HCT116 (cell line): ENCODE results near the gene DEGS1. TPM values are rescaled to one million over a fixed set of nuclear protein-coding genes. Genes with fewer than 3 reads are reported as not detected.

Experiments used
- ATAC-seq: fragments of 200-7000 bp; cut with Tn5 transposase; 2 replicates; pipeline ENCODE4 v1.9.1; 2020; ENCODE audit warnings: mild to moderate bottlenecking, moderate library complexity
- BruUV-seq: library from RNA; stranded (reverse); fragments of 400-500 nt; replicated peaks from 2 replicates; lab custom pipeline; 2021; lab: Mats Ljungman, UMichigan
- CTCF ChIA-PET: fragments of 300-600 bp; sonication (Branson Sonifier 250); formaldehyde crosslinking; loops from one replicate; lab custom pipeline; 2021; ENCODE audit warnings: antibody characterized with exemption; lab: Charles Lee
- POLR2A ChIA-PET: fragments of 300-600, 350-600 bp; sonication (Branson Sonifier 250); formaldehyde crosslinking; loops from one replicate; lab custom pipeline; 2021; ENCODE audit warnings: antibody characterized with exemption; lab: Charles Lee
- RAD21 ChIA-PET, 2 experiments: fragments of 300-600 bp; sonication (Branson Sonifier 250); formaldehyde crosslinking; loops; one replicate each; lab custom pipeline; 2023; ENCODE audit warnings: low total read pairs in 2 of 2; ENCODE audit not compliant: uncharacterized antibody in 2 of 2, unreplicated experiment in 2 of 2, low non-redundant PET in 1 of 2; lab: Charles Lee
- DNase-seq: peaks from one replicate; pipeline ENCODE4 v3.0.0-alpha.2; 2010; ENCODE audit warnings: low read depth, low spot score
- H2AFZ ChIP-seq: fragments of 200-600 bp; shearing (Covaris generic), sonication (generic); 2 replicates; pipeline ENCODE4 v1.6.1; 2017; ENCODE audit warnings: low read depth, mixed run types, mixed read lengths, antibody characterized with exemption, low read length; ENCODE audit not compliant: poor library complexity, severe bottlenecking
- H3K27ac ChIP-seq: 2 replicates; pipeline ENCODE4 v1.5.1; 2012; ENCODE audit warnings: low read depth, low read length
- H3K27me3 ChIP-seq: fragments of 200-600 bp; sonication (generic); 2 replicates; pipeline ENCODE4 v1.6.1; 2016; ENCODE audit warnings: mixed run types, low read length, mixed read lengths; ENCODE audit not compliant: insufficient read depth
- H3K36me3 ChIP-seq, 2 experiments: fragments of 200-500 bp in 1 of 2; fragments of 200-600 bp in 1 of 2; sonication (Bioruptor generic) in 1 of 2; sonication (generic) in 1 of 2; 2 replicates each; pipeline versions ENCODE4 v1.5.1 to v1.6.1; 2014 to 2016; ENCODE audit warnings: low read length in 2 of 2, inconsistent platforms in 1 of 2, mixed read lengths in 1 of 2, mixed run types in 1 of 2; ENCODE audit not compliant: insufficient read depth in 2 of 2, control insufficient read depth in 1 of 2
- H3K4me1 ChIP-seq, 2 experiments: fragments of 200-600 bp in 1 of 2; sonication (generic) in 1 of 2; 2 replicates each; pipeline versions ENCODE4 v1.5.1 to v1.6.1; 2012 to 2017; ENCODE audit warnings: low read length in 2 of 2, inconsistent platforms in 1 of 2, mild to moderate bottlenecking in 1 of 2, mixed read lengths in 1 of 2, mixed run types in 1 of 2, moderate library complexity in 1 of 2; ENCODE audit not compliant: insufficient read depth in 2 of 2, control insufficient read depth in 1 of 2
- H3K4me2 ChIP-seq: fragments of 200-600 bp; sonication (generic); 2 replicates; pipeline ENCODE4 v1.6.1; 2017; ENCODE audit warnings: mixed run types, low read length, mixed read lengths
- H3K4me3 ChIP-seq, 2 experiments: fragments of 200-600 bp in 1 of 2; sonication (generic) in 1 of 2; replicated peaks in 1 of 2; 2 replicates each; pipeline ENCODE4 v1.5.1; 2011 to 2016; ENCODE audit warnings: low read length in 2 of 2, control low read depth in 1 of 2, low read depth in 1 of 2, mild to moderate bottlenecking in 1 of 2, mixed read lengths in 1 of 2, mixed run types in 1 of 2
- H3K79me2 ChIP-seq: fragments of 200-600 bp; sonication (generic); 2 replicates; pipeline ENCODE4 v1.6.1; 2017; ENCODE audit warnings: mild to moderate bottlenecking, mixed run types, low read length, moderate library complexity, mixed read lengths; ENCODE audit not compliant: insufficient read depth
- H3K9ac ChIP-seq: fragments of 200-600 bp; sonication (generic); 2 replicates; pipeline ENCODE4 v1.6.1; 2016; ENCODE audit warnings: low read length, mixed read lengths
- H3K9me2 ChIP-seq: fragments of 200-600 bp; sonication (generic), shearing (Covaris generic); 2 replicates; pipeline ENCODE4 v1.6.1; 2017; ENCODE audit warnings: mixed run types, mild to moderate bottlenecking, moderate library complexity; ENCODE audit not compliant: insufficient read depth
- H3K9me3 ChIP-seq, 2 experiments: fragments of 200-500 bp in 1 of 2; fragments of 200-600 bp in 1 of 2; sonication (Bioruptor generic) in 1 of 2; sonication (generic) in 1 of 2; 2 replicates each; pipeline ENCODE4 v1.6.1; 2014 to 2017; ENCODE audit warnings: low read length in 2 of 2, mixed read lengths in 2 of 2, inconsistent platforms in 1 of 2, low read depth in 1 of 2, mild to moderate bottlenecking in 1 of 2, mixed run types in 1 of 2, moderate library complexity in 1 of 2; ENCODE audit not compliant: control insufficient read depth in 1 of 2, insufficient read depth in 1 of 2
- H4K20me1 ChIP-seq: fragments of 200-600 bp; sonication (generic), shearing (Covaris generic); 2 replicates; pipeline ENCODE4 v1.6.1; 2017; ENCODE audit warnings: mixed run types, mild to moderate bottlenecking, moderate library complexity; ENCODE audit not compliant: insufficient read depth
- CBX3 ChIP-seq: IDR thresholded peaks from 2 replicates; pipeline ENCODE4 v1.6.1; 2012; ENCODE audit warnings: low read depth
- EZH2 ChIP-seq: fragments of 200-600 bp; sonication (generic); IDR thresholded peaks from 2 replicates; pipeline ENCODE4 v1.6.1; 2017; ENCODE audit warnings: antibody characterized with exemption, mixed run types
- EZH2phosphoT487 ChIP-seq: fragments of 200-600 bp; IDR thresholded peaks from 2 replicates; pipeline ENCODE4 v1.6.1; 2018; ENCODE audit warnings: antibody characterized with exemption, borderline replicate concordance
- FOSL1 ChIP-seq: IDR thresholded peaks from 2 replicates; pipeline ENCODE4 v1.6.1; 2012; ENCODE audit warnings: low read depth
- JUND ChIP-seq: IDR thresholded peaks from 2 replicates; pipeline ENCODE4 v1.6.1; 2012
- MAX ChIP-seq: IDR thresholded peaks from 2 replicates; pipeline ENCODE4 v1.6.1; 2012
- POLR2A ChIP-seq: IDR thresholded peaks from 2 replicates; pipeline ENCODE4 v1.7.0; 2011; ENCODE audit warnings: borderline replicate concordance; ENCODE audit not compliant: insufficient read depth, insufficient read length; ENCODE audit errors: extremely low read depth
- RAD21 ChIP-seq: IDR thresholded peaks from 2 replicates; pipeline ENCODE4 v1.6.1; 2012; ENCODE audit warnings: low read depth, mild to moderate bottlenecking
- SIN3A ChIP-seq: IDR thresholded peaks from 2 replicates; pipeline ENCODE4 v1.6.1; 2012; ENCODE audit warnings: low read depth
- SRF ChIP-seq: IDR thresholded peaks from 2 replicates; pipeline ENCODE4 v1.6.1; 2012; ENCODE audit warnings: low read depth
- TCF7L2 ChIP-seq: IDR thresholded peaks from 2 replicates; pipeline ENCODE4 v1.7.0; 2011; ENCODE audit warnings: borderline replicate concordance, inconsistent platforms; ENCODE audit not compliant: insufficient read depth, insufficient read length; ENCODE audit errors: extremely low read depth
- intact Hi-C: fragments of 100-400 bp; cut with micrococcal nuclease; formaldehyde crosslinking; loops from 2 replicates; pipeline ENCODE4 v1.10.0; 2022
- total RNA-seq: library from RNA; stranded (reverse); gene quantifications from one replicate; pipeline ENCODE4 v1.2.1, GENCODE V29; 2021; ENCODE audit not compliant: unreplicated experiment

DEGS1 gene
- total RNA-seq, 1 experiment from 2014 or later: 23.1 TPM

- H4K20me1 ChIP-seq: no peaks in the 10 kb centered on the region
- no peaks in the 10 kb centered on the region for H3K9me2 ChIP-seq
- H3K9ac ChIP-seq: no peak overlapping the region
- RAD21 ChIA-PET: no interaction called here
- TF ChIP-seq RAD21 (no peak), JUND (no peak), TCF7L2 (no peak), SRF (no peak), POLR2A (no peak), FOSL1 (no peak), SIN3A (no peak), MAX (no peak), EZH2 (no peak)
- CTCF ChIA-PET: no interaction called here
- POLR2A ChIA-PET: no interaction called here
- H3K79me2 ChIP-seq: no peaks in the 10 kb centered on the region
- no peak overlapping the region for H3K4me2 ChIP-seq
- no peak overlapping the region for H2AFZ ChIP-seq
- intact Hi-C loops: no loop called here
- H3K4me3 ChIP-seq: no peak overlapping the region
- no peak overlapping the region for H3K27ac ChIP-seq
- no peaks in the 10 kb centered on the region for H3K27me3 ChIP-seq
- no peaks in the 10 kb centered on the region for H3K4me1 ChIP-seq
- DNase-seq: no peak
- no peaks in the 10 kb centered on the region for H3K36me3 ChIP-seq
- no peak for ATAC-seq
- no peaks in the 10 kb centered on the region for H3K9me3 ChIP-seq
- BruUV-seq: no TSS peak
These were observed 7.4 kb upstream of the DEGS1 start for GRCh38 chr1:224175617-224176016.

GRCh38 chr1:224177356-224177999 lies 5.6 kb upstream of the DEGS1 start:
- no TSS peak for BruUV-seq
- Histone ChIP-seq H3K79me2 (no peaks in the 10 kb centered on the region), H3K4me3 (no peak overlapping the region), H4K20me1 (no peaks in the 10 kb centered on the region), H3K9ac (no peak overlapping the region), H3K27me3 (no peaks in the 10 kb centered on the region), H3K27ac (no peak overlapping the region), H3K9me2 (no peaks in the 10 kb centered on the region), H3K9me3 (no peaks in the 10 kb centered on the region), H3K36me3 (no peaks in the 10 kb centered on the region), H3K4me1 (peaks cover 2 to 4% of the 10 kb centered on the region in 2 experiments; a peak in 2 of 4 replicates), H3K4me2 (no peak overlapping the region), H2AFZ (no peak overlapping the region)
- CTCF ChIA-PET: no interaction called here
- POLR2A ChIA-PET: no interaction called here
- DNase-seq (no peak), ATAC-seq (no peak)
- intact Hi-C loops: no loop called here
- RAD21 ChIA-PET: no interaction called here
- TF ChIP-seq CBX3 (no peak), EZH2phosphoT487 (no peak), FOSL1 (no peak)
